DMS114 treated with DMSO at 0.1 percent for 48 hours (cell line): ENCODE measurements around the gene CRMP1.

ENCODE experiments used
- DNase-seq: peaks from one replicate; lab custom pipeline; 2025; ENCODE audit not compliant: unreplicated experiment; lab: John Stamatoyannopoulos, UW

Gene CRMP1

DNA sequence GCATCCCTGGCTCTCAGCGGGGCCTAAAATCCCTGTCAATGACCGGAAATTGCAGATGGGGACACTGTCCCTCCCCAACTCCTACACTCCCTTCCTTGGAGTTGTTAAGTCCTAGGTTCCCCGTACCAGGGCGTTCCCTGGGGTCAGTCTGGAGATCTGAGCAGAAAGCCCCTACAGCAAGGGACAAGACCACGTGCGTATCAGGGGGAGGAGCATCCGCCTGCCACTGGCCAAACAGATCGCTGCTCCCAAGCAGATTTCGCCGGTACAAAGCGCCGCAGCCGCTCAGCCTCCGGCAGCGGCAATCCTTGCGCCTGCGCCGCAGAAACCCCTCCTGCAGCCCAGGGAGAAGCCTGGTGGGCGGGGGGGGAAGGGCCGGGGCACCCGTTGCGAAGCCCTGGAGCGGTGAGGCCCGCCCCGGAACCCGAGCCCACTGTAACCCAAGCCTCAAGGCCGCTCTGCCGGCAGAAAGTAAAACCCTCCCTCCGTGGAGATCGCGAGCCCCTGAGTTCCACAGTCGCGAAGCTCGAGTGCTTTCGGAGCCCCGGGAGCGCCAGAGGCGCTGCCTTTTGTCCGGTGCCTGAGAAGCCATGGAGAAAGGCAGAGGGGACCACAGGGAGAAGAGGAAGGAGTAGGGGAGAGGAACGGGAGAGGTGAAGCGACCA lies 2.7 kb downstream of the CRMP1 start:
- peak; percentile 81 for DNase-seq

DNA sequence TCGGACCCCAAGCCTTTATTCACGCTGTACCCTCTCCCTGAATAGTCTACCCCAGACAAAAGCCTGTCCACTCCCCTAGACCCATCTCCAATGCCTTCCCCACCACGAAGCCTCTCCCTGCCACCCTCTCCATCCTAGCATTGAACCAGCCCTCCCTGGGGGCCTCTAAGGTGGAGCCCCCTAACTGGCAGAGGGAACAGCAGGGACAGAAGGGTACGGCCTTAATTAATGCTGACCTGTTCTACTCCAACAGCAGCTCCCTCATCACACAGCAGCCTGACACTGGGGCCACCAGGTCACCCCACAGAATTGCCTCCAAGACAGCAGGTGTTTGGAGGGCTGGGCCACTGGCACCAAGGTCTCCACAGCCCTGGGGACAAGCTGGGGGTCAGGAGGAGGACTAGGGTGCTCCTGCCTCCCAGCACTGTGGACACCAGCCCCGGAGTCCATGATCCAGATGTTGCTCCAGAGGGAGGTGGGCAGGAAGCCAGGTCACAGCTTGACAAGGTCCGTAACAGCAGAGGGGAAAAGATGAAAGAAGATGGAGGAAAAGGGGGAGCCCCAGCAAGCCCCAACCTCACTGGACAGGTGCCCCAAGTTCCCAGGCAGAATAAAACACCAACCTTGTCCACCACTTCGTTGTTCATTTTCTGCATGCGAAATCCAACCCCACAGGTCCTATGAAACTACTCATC lies 3.7 kb downstream of the CRMP1 start:
- no peak for DNase-seq

DNA sequence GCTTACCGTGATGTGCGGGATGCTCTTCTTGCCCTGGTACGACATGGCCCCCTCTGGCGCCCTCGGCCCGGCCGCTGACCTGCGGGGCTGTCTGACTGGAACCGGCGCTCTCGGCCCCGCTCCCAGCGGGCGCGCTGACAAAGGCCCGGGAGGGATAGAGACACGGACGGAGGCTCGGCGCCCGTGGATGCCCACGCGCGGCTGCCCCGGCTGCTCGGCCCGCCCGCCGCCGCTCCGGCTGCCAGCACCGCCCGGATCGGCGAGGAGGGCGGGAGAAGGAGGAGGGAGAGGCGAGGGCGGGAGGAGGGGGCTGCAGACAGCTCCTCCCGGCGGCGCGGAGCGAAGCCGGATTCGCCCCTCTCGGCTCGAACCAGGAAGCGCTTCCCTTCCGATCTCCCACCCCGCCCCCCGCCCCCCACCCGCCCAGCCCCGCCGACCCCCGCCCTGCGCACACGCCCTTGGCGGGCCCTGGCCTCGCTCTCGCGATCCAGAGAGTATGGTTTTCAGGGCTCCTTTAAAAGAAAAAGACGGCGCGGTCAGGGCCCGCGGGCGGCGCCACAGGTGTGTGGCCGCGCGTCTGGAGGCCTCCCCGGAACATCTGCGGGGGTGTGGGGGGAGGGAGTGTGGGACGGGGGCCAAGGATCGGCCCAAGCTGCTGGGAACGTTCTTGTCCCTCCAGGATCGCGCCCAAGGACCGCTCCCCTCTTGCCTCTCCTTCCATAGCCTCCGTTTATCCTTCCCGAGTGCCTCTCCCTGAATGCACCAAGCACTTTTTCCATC lies 4.5 kb downstream of the CRMP1 start:
- peak; percentile 24 for DNase-seq

DNA sequence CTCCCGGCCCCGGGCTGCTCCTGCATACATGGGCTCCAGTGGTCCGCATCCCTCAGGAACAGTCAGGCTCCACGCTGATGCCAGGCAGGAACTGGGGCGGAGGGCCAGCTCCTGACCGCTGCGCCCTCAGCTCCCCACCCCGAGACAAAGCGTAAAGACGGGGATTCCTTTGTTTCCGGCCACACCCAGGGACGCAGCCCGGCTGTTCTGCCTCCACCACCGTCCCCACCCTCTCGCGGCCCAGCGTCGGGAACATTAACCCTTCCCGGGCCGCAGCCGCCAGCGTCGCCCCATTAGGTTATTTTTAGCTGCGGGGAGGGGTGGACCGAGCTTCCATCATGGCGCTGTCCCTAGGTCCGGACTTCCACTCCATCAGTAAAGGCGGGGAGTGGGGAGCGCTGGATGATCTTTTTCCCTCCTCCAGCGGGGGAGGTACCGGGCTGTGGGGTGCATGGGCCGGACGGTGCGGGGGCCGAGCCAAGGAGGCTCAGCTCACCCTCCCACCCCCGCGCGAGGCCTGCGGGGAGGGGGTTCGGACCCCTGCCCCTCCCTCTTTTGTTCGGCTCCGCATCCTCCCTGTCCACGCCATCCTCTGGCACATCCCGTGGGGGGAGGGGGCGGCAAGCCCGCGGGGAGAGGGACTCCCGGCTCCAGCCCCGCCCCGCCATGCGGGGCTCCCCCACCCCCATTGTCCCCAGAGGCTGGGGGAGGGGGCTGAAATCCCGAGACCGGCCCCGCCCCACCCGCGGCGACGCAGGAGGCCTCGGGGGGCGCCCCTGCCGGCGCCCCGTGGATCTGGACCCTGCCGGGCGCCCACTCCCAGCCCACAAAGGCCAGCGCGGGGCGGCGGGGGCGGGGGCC lies 5.3 kb downstream of the CRMP1 start:
- DNase-seq = no peak

DNA sequence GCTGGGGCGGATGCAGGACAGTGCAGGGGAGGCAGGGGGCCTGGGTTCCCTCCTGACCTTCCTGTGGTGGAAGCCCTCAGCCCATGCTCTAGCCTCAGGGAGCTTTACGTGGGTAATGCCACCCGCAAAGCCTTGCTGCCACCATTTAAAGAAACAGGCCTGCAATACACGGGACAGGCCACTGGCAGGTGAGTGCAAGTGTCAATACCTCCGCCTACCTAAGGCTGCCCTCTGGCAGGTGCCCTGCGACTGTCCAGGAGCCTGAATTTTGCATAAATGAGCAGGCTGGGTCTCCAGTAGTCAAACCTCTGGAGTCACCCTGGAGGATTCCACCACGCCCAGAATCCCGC lies 5.9 kb downstream of the CRMP1 start:
- no peak for DNase-seq

DNA sequence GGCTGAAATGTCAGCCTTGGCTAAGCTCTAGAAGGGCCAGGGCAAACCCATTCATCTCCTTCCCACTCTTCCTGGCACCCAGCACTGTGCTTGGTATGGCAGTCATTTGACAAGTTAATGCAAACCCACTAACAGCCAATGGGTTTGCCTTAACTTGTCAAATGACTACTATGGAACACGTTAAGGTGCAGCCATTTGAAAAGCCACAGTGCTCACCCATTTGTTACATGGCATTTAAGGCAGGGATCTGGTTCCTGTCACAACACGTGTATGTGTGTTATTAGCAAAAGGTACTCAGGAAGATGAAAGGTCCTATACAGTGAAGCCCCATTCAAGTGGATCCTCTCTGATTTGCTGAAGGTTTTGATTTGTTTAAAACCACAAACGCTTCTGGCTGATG lies 7.2 kb downstream of the CRMP1 start:
- DNase-seq = no peak

DNA sequence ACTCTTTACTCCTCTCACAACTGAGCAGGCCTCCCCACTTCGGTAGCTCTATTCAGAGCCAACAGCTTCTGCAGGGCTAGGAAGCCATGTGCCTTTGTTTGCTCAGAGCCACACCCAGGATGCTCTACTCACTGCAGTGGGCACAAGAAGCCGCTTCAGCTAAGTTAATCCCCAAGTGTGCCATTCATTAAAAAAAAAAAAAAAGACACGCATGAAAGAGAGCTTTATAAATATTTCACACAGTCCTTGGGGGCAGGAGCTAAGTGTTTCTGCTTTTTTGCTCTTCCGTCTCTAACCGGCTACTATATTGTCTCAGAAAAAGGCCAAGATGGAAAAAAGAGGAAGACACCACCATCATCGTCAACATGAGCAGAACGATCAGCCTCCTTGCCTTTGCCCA lies 8.1 kb downstream of the CRMP1 start:
- no peak for DNase-seq

DNA sequence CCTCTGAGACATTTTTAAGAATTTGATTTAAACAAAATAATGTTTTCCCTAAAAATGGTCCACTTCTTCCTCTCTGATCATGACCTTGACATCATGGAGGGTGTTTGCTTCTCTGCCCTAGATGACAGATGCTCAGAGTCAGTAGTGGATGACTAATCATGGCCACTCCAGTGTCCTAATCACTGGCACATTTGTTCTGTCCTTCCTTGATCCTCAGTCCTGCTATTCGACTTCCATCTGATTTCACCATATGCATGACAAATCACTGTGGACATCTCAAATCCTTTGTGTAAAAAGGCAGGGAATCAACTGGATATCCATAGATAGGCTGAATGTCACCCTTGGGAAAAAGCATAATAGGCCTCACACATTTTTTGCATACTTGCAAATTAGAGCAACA lies 9.0 kb downstream of the CRMP1 start:
- no peak for DNase-seq

DNA sequence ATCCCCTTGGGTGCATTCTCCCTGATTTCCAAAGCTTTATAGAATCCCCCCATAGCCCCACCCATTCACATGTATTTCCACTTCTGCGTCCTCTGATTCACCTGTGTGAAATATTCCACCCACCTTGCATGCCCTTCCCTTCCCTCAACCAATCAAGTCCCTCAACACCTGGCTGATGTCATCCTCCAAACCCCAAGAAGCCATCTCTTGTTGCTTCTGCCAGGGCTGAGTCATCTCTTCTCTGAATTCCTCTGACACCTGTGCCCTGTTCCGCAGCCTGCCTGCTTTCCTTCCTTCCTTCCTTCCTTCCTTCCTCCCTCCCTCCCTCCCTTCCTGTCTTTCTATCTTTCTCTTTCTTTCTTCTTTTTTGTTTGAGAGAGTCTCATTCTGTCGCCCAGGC lies 9.9 kb downstream of the CRMP1 start:
- DNase-seq = no peak

DNA sequence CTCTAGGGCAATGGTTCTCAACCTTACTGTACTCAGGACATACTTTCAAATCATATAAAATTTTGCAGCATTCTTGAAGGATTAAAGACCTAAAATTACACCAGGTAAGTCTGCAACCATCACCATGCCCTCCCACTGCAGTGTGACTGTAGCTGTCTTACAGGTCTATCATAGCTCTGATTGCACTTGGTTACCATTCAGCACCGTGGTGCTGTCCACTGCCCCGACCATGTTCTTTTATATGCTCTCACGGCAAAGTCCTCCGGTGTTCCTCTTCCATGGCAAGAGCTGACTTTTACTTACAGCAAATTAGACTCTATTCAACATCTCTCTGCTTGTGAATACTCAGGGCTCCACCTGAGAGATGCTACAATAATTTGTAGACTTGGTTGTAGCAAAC lies 11.5 kb downstream of the CRMP1 start:
- no peak for DNase-seq

DNA sequence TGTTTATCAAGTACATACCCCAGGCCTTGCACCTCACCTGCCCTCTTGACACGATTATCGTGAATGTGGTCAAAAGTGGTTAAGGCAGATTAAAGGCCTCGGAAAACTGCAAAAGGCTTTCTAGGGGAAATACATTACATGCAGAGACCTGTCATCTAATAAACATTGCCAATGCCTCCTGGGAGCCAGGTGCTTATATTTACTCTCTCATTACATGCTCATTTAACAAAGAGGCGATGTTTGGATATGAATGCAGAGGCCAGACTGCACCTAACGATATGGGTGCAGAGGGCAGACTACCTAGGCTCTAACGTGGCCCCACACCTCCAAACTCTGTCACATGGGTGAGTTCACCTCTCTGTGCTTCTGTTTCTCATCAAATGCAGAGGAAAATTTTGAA lies 14.5 kb downstream of the CRMP1 start:
- DNase-seq = no peak

DNA sequence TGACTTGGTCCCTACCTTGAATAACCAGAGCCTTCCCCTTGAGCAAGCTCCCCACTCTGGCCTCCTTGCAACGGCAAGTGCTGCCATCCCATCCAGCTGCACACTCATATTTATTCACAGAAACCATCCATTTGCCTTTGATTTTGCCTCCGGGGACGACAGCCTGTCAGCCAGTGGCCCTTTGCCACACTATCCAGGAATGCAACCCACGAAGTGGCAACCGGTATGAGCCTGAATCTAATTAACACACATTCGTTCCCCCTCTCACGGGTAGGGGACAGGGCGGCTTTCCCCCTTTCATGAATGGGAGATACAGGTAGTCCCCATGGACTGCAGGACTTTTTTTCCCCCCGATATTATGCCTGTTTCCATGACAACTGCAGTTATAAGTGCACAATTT lies 15.5 kb downstream of the CRMP1 start:
- DNase-seq = no peak

DNA sequence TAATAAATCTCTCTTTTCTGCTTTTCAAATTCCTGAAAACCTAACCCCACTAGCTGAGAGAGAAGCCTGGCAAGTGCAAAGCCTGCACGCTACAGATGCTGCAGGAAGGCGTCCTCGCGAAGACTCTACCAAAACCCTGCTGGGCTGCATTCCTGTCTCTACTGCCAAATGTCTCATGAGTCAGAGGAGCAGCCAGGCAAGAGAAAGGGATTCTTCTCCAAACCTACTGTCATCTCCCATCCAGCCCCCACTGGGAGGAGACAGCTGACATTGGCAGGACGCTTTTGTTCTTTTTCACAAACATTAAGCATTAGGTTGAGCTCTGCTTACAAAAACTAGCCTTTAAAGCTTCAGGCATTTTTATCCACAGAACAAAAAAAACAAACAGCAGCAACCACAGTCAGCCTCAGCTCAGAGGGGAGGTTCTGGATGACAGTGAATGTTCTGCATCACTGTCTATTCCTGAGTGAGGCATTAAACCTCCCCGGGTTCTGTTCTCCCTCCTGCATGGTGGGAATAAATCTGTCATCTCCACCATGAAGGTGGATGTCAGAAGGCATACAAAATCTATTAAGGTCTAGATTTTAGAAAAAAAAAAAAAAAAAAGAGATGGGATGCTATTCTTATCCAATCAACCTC lies 18.0 kb downstream of the CRMP1 start:
- DNase-seq = no peak

DNA sequence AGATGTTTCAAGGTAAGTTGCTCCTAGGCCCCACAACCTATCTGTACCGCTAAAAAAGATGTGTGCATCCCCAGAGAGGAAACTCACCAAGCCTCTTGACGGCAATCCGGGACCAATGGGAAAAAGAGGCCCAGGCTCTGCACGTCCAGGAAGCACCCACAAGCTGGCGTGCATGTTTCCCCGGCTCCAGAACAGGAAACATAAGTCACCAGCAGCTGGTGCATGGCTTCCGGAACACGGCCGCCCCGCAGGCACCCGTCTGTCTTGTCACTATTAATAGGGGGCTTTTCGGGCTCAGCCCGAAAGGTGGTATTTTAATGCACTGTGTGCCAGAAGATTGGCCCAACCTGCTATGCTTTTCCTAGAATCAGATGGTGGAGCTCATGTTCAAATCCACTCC lies 22.2 kb downstream of the CRMP1 start:
- DNase-seq = no peak

DNA sequence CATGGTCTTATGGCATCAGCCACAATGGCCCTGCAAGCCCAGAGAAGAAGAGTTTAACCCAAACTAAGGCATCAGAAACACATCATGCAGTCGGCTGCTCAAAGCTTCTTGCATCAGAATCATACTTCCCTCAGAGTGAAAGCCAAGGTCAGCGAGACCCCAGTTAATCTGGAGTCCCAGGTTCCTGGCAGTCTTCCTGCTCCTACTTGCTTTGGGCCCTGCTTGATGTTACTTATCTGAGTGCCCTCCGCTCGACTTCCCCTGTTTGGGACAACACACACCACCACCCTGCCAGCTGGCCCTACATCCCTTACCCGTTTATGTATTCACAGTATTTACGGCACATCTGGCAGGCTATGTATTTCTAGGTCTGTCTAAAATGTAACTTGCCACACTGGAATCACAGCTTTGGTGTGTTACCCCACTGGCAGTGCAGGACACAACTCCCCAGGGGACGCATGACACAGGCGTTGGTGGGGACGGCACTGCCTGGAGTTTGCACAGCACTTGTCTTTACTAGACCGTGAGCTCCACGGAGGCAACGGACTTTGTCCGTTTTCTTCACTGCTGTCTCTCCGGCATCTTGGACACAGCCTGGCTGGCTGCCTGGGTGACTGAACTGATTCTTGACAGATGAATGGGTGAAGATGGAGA lies 22.8 kb downstream of the CRMP1 start:
- DNase-seq = no peak

DNA sequence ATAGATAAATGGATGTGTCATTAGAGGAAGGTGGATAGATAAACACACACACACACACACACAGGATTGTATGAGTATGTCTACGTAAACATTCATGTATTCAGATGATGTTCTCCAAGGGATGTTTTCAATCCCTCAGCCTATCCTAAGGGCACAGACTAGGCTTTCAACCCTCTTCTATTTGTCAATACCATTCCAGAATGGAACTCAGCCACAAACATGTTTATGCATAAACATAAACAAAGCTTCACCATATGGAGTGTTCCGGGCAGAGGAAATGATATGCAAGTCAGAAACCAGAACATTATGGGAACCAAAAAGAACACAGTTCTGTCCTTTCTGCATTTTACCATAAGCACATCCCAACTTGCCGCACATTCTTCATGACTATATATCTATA lies 25.0 kb downstream of the CRMP1 start:
- DNase-seq = no peak

DNA sequence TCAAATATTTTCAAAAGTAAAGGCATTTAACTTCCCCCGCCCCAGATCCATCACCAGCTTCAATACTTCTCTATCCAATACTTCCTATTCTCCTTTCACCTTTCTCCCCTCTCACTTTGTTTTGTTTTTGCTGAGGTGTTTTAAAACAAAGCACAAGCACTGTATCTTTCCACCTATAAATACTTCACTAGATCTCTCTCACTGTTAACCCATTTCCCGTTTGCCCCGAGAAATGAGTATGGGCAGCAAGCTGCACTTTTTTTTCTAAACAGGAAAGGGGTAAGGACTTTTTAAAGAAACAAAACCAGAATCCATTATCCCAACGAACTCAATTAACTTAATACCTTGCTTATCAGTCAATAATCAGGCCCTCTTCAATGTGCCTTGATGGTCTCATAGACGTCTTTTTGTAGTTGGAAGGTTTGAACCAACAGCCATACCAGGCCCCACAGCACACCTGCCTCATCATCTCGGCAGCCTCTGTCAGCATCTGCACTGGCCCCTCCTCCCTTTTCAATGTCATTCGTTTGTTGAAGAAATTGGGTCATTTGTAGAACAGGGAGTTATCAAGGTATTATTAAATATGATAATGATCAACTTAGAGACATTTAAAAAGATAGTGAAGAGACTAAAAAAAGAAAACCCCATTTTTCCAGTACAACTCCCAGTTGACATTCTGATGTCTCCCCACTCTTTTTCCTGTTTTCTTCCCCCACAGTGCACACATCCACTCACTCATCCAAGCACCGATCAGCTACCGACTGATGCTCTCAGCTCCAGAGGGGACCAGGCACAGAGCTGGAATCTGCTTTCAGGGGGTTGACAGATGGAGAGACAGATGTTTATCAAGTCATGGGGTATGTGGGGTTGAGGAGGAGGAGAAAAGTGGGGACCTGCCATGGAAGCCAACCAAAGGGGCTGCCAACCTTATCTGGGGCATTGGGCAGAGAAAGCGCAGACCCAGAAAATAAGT lies 25.8 kb downstream of the CRMP1 start:
- DNase-seq = no peak

DNA sequence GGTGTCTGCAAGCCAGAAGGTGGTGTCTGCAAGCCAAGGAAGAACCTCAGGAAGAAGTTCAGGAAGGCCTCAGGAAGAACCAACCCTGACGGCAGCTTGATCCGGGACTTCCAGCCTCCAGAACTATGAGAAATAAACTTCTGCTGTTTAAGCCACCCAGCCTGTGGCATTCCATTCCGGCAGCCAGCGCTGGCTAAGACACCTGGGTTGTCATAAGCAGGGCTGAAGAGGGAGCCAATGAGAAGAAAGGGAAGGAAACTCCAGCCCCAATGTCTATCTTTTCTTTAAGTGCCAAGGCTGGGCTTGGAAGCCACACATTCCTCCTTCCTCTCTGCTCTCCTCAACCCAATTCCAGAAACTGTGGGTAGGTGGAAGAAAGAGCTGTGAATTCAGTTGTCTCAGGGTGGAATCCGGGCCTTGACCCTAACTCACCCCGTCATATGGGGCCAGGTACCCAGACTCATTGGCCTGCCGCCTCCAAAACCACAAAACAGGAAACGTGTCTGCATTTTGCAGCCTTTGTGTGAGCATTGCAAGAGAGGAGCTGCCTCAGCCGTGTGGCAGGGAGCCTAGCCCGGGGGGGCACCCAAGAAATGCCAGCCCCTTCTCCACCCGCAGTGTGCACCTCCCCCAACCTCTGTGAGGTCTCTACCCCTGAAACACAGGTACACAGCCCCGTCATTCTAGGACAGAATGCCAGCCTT lies 26.8 kb downstream of the CRMP1 start:
- DNase-seq = no peak
